Bladder microvascular endothelial cell (primary cell): ENCODE results near the gene PACC1. TPM values are rescaled to one million over a fixed set of nuclear protein-coding genes. Genes with fewer than 3 reads are reported as not detected.

Experiments
- total RNA-seq: library from RNA; depleted of rRNA; stranded (reverse); fragments of >200 nt; gene quantifications from 2 replicates; pipeline ENCODE4 v1.2.3, GENCODE V29; 2014

Gene PACC1
- 7.8 and 13.2 TPM in 2 replicates for total RNA-seq

GRCh38 chr1:212414328-212415106 is at the start of gene PACC1:
Gene PACC1, minus strand, starts transcription at chr1:212414886. Its CDS starts 129 bp downstream, at chr1:212414757.

GRCh38 chr1:212432661-212433576 is 18.2 kb upstream of the PACC1 start, which contains the start of gene NENF:
Gene NENF, plus strand, starts transcription at chr1:212432920. Its CDS starts 24 bp downstream, at chr1:212432944.

Other genes with a start within 250 kb of the PACC1 start
- gene PPP2R5A, start 129.5 kb downstream of the PACC1 start, total RNA-seq, result 31.4 and 49.5 TPM in 2 replicates
- 6.6 and 20.7 TPM in 2 replicates for gene NENF, start 18.0 kb upstream of the PACC1 start, total RNA-seq
- gene ATF3, start 193.9 kb upstream of the PACC1 start, total RNA-seq, result 2.6 and 21.5 TPM in 2 replicates